Stimulated activated CD4-positive, alpha-beta T cell treated with anti-CD3 and anti-CD28 coated beads, Interleukin-12 subunit alpha, Interleukin-12 subunit beta, amount 100 ng/mL, for 48 hours (primary cell): ENCODE results near the gene ACCSL.
A peak's percentile ranks its signal among the peaks of the same experiment; 100 is the strongest.

Experiments used
- DNase-seq, 3 donors: peaks; one replicate each; pipeline ENCODE4 v3.0.0-alpha.2; 2020; ENCODE audit warnings: low read depth in 2 of 3, low spot score in 1 of 3

The ACCSL gene

DNA sequence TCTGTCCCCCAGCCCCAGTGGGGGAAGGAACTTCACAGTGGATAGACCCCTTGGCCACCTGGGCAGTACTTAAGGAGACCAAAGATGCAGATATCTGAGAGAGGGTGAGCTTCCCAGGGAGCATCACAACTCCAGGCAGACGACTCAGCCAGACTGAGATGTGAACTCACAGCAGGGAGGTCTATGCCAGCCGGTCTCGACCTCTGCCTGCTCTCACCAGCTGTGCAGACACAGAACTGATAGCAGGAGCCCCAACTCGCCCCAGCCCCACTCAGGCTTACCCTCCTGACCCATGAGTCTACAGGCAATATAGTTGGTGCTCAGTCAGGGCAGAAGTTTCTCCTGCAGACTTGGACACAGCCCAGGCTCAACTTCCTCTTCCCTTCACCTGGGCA, 29.7 kb upstream of the ACCSL start:
- DNase-seq, result no peak

DNA sequence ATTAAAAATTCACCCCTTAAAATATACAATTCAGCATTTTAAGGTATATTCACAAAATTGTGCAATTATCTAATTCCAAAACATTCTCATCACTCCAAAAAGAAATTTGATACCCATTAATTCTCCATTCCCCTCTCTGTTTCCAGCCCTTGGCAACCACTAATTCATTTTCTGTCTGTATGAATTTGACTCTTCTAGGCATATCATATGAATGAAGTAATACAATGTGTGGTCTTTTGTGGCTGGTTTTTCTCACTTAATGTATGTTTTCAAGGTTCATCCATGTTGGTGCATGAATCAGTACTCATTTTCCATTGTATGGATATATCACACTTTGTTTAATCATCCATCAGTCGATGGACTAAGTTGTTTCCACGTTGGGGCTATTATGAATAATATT, 29.0 kb upstream of the ACCSL start:
- no peak for DNase-seq

DNA sequence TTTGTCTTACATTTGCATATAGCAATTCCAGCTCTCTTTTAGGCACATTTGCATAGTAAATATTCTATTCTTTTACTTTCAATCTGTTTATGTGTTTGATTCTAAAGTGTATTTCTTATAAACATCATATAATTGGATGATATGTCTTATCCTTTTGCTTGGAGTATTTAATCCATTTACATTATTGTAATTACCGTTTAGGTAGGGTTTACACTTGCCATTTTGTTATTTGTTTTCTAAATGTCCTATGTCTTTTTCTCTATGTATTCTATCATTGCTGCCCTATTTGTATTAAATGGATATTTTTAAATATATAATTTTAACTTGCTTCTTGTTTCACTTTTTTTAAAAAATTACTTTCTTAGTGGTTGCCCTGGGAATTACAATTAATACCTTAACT, 22.8 kb upstream of the ACCSL start:
- DNase-seq, result no peak

DNA sequence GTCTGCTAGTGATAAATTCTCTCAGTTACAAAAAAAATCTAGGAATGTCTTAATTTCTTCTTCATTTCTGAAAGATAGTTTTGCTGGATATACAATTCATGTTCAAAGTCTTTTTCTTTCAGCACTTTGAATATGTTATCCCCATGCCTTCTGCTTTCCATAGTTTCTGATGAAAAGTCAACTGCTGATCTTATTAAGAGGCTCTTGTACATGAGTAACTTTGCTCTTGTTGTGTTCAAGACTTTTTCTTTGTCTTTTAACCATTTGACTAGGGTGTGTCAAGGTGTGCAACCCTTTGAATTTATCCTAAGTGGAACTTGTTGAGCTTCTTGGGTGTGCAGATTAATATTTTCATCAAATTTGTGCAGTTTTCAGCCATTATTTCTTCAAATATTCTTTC, 22.1 kb upstream of the ACCSL start:
- no peak for DNase-seq

DNA sequence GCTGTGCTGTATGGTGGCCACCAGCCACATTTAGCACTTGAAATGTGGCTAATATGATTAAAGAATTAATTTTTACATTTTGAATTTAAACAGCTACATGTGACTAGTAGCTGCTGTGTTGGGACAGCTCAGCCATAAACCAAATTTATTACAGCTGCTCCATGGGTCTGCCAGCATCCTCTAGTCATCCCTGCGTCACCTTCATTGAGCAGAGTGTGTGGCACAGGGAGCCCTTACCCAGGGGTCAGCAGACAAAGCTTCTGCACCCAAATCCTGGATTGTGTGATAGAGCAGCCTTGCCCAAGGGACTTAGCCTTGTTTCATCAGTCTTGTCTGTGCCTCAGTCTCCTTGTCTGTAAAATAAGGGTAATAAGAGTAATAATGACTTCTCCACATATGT, 19.4 kb upstream of the ACCSL start:
- no peak for DNase-seq

DNA sequence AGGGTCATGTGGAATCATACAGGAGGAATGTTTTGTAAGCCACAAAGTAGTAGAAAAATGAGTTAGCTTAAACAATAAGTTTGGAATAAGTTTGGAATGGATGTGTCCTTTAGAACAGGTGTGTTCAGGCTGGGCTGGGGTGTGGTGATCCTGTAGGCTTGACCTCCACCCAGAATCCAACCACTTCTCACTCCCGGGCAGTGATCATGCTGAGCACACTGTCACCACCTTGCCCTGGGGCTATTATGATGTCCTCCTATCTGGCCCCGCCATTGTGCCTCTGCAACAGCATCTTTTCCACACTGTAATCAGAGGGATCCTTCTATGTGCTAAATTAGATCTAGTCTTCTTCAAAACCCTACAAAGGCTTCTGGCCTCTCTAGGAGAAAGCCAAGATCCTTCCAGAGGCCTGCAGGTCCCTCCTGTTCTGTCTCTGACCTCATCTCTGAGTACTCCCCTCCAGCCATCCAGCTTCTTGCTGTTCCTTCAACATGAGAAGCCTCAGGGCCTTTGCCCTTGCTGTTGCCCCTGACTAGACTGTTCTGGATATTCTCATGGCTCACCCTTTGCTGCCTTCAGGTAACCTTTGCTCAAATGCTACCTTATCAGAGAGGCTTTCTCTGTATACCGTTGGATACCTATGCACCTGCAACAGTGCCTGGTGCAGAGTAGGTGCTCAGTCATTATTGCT, 18.8 kb upstream of the ACCSL start:
- no peak for DNase-seq

DNA sequence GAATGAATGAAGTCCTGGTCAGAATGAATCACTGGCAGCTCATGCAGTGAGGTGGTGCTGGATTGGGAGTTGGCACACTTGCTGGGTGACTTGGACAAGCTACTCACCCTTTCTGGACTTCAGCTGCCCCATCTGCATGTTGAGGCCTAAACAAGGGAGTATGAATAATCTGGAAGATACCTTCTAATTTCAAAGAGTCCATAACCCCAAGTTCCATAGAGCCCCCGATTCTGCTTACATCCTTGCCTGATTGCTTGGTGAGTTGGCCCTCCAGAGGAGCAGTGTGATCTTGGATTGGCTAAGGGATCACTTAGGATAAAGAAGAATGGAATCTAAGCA, 18.3 kb upstream of the ACCSL start:
- DNase-seq, result no peak

DNA sequence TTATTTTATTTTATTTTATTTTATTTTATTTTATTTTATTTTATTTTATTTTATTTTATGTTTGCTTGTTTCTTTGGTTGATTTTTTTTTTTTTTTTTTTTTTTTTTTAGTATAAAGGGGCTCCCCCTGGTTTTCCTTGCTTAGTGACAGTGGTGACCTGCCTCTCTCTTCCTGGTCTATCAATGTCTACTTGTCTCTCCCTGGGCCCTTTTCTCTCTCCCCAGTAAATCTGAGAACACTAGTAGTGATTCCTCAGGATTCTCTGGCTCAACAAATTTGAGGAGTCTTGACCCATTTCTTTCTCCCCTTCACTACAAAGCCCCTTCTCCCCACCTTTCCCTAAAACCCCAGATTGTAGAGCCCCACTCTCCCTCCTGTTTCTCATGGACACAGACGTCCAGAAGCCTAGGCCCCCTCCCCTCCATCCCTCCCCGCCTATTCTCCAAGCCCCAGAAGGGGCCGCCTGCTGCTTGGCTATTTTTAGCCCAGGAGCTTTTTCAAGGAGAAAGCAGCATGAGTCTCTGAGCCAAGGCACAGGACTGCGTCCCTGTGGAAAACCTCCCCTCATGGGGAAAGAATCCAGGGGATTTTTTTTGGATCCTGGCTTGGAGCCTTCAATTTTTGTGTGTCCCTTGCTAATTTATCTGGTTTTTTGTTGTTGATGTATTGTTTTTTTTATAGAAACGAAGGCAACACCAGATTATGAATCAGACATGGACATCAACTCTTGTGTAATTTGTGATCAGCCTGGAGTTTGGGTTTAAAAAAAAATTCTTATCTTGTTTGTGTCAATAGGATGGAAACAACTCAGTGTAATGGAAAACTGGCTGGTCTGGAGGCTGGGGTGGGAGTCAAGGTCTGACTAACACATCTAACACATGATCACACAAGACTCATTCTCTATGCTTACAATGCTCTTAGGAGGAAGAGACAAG, 17.5 kb upstream of the ACCSL start:
- DNase-seq, result no peak

DNA sequence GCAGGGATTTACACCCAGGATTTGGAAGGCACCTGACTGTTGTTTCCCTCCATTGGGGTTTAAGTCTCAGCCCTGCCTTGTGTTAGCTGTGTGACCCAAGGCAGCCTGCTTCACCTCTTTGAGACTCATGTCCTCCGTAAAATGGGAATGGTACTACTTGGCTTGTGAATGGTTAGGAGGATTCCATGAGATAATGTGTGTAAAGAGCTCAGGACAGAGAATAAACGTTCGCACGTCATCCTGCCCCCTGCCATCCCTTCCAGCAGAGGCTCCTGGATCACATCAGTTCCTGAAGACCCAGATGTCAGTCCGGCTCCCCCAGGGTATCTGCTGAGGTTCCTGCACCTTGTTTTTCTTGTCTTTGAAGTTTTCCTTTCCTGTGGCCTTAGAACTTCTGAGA, 16.8 kb upstream of the ACCSL start:
- DNase-seq, result no peak

DNA sequence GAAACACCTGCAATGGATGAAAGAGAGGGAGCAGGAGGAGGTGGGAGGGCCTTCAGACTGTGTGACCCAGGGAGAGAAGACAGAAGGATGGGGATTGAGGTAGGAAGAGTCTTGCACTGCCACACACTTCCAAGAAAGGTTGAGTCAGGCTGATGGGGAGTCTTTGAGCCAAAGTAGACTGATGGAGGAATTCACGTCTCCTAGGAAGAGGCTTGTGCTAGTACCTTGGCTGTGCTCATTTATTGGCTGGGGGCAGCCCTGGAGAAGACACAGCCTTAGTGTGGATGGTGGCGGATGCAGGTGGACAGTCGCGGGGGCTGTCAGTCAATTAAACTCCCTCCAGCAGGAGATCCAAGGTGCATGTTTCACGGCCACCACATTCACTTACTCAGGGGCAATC, 16.2 kb upstream of the ACCSL start:
- DNase-seq, result no peak

DNA sequence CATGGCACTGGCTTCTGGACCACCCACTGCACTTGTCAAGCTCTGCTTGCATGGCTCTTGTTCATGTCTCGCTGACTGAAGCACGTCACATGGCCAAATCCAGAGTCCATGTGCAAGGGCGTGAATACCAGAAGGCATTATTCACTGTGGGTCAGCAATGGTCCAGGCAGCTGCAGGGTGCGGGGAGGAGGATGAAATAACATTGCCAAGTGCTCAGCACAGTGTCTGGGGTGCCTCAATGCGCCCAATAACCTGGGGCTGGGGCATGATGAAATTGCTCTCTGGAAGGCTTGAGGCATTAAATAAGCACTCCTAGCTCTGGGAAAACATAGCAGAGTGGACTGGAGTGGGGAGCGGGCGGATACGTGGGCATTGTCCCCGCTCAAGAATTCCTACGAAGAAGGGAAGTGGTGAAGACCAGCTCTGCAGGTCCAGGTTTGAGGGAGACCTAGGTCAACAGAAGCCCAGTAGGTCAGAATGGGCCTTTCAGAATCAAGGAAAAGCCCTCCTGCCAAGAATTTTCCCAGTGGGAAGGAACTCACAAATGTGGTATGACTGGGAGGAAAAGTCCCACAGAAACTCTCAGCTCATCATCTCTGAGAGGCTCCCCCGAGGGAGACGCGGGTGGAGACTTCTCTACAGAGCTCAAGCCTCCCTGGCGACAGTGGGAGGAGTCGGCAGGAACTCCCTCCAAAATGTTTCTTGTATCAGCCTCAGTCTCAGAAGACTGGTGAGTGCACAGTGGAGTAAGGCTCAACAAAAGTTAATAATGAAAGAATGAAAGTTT, 15.3 kb upstream of the ACCSL start:
- no peak for DNase-seq

DNA sequence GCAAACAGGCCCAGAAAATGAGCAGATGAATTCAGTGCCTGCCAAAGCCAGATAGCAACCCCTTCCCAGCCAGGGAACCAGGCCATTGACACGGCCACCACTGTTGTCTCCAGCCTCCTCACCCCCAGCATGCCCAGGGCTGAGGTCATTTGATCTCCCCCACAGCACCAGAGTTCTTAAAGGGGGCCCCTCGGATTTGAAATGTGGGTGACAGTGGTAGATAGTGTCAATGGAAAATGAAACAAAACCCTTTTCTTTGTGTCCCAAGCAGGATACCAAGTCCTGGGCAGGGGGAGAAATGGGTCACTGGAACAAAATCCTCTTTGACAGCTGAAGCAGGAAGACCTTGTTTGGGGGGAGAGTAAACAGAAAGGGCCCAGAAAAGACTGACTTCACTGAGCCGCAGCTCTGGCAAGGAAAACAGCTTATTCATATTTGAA, 14.3 kb upstream of the ACCSL start:
- DNase-seq, result no peak

DNA sequence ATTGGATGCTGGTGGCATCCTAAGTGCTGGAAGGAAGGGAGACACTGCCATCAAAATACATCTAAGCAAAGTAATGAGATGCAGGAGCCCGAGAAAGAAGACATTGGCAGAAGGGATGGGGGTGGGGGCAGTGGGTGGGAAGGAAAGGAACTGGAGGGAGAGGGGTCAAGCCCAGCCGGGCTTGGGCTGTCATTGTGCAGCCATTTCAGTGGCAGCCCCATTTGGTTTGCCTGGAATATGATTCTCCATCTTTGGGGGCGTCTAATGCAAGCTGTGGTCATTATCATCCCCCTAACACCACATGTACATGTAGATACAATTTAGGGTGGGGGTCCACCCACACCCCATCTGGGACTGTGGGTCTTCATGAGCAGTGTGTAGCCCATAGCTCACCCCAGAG, 13.9 kb upstream of the ACCSL start:
- no peak for DNase-seq

DNA sequence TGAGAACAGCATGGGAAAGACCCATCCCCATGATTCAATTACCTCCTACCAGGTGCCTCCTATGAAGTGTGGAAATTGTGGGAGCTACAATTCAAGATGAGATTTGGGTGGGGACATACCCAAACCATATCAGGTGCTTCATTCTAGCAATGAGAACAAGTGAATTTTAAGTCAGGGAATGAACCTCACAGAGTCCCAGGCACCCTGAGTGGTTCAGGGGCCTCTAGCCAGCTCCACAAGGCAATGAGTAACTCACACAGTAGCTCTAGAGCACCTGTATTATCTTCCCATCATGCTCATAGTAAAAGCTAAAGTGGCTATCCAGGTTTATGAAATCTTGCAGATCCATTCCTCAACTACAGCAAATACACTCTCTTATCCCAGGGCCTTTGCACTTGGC, 13.1 kb upstream of the ACCSL start:
- DNase-seq, result no peak

DNA sequence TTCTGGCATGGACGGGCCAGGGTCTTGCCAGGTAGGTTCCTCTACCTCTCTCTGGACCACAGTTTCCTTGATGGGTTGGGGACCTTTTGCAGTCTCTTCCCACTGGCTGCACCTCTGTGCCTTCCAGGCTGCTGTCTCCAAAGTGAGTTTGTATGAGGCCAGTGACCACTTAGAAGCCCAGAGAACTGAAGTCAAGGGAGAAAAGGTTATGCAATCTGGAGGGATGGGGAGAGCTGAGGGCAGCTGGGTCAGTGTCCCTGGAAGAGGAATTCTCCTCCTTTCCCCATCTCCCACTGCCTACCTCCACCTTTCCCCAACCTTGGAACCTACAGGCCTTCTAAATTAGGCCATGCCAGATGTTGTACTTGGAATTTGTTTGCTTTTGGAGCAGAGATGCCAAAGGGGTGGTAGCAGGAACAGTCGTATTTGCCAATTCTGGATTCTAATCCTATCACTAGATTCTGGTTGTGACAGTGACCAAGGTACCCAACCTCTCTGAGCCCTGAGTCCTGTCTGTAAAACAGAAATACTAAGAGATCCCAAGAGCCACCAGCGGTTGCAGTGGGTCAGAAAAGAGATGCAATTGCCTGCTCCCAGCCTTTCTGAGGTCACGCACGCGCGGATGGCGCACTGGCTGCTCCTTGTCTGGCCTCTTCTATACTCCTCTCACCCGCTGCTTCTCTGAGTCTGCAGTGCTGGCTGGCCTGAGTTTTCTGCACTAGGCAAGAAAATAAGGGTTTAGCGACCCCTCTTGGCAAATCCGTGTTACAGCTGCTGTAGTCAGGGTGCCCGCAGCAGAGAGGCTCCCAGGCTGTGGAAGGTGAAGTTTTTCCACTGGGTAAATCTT, 10.7 kb upstream of the ACCSL start:
- peak; percentile 5 to 29 (median 18) for DNase-seq

DNA sequence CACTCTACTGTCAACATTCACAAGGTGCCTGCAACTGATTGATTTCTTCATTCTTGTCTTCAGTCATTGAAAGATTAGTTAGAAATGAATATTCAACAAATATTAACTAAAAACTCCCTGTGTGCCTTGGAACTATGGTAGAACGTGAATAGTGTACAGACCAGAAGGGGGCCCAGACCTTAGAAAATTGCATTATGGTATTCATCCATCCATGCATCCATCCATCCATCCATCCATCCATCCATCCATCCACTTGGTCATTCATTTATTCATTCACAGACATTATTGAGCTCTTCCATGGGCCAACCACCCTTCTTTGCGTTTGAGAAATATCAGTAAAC, 10.2 kb upstream of the ACCSL start:
- DNase-seq, result no peak

DNA sequence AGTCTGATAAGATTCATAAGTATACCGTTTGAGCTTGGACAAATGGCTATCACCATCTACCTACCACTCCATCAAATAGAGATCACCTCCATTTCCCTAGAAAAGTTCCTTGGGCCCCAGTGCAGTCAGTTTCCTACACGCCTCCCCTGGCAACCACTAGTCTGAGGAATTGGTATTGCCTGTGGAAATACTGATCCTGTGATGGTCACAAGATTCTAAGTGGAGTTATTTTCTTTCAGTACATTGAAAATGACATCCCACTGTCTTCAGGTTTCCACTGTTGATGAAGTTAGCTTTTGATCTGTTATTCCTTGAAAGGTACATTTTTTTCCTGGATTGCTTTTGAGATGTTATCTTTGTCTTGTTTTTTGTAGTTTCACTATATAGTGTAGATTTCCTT, 4.6 kb upstream of the ACCSL start:
- DNase-seq, result no peak

DNA sequence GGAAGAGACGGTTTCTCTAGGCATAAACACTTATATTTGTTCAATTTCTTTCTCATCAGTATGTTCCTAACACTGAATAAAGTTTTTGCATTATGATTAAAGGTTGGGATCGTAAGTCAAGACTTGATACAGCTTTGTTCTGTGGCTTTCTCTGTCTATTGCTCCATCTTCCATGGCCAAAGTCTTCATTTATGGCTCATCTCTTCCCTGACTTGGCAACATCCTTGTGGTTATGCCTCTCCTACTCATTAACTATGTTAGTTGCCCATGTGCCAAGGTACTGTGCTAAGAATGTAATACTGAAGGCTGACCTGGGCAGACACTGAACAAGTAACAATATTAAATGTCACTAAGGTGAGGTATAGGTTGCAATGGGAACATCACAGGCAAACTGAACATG, 1.6 kb upstream of the ACCSL start:
- no peak for DNase-seq

DNA sequence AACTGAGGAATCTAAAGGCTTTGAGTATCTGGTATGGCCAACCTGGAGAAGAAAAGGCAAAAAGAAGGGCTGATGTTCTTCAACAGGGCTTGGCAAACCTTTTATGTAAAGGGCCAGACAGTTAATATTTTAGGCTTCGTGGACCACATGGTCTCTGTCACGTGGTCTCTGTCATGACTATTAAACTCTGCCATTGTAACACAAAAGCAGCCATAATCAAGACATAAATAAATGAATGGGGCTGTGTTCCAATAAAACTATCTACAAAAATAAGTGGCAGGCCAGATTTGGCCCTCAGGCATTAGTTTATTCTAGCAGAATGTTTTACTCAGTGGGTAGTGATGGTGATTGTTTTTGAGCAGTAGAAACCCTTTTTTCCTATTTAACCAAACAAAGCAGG, 483 bp upstream of the ACCSL start:
- DNase-seq, result no peak

DNA sequence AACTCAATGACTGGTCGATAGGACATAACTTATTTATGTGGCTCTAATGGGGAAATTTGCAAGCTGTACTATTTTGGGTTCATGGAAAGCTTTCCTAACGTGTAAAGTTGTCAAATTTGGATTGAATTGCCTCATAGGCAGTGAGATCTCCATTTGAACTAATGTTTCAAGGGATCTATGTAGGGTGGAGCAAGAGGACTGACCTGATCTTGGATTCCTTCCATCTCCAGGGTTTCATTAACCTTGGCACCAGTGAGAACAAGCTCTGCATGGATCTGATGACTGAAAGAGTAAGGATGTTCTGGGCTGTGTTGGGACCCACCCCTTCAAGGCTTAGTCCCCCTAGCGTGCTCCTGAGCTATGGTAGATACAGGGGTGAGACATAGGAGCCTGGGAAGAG, 2.1 kb downstream of the ACCSL start:
- no peak for DNase-seq

DNA sequence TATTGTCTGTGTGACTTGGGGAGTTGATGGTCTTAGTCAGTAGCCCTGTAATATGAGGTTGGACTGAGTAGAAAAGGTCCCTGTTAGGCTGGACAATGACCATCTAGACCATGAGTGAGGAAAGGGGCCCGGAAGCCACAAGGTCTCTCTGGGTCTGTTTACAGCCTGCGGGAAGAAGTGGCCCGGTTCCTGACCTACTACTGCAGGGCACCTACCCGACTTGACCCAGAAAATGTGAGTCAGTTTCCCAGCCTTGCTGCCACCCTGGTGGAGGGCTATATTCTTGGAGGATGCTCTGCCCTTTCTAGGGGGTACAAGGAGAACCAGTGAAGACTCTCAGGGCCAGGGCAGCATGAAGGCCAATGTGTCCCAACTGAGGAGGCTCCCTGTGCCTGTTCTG, 3.4 kb downstream of the ACCSL start:
- no peak for DNase-seq
